K562 (cell line): ENCODE results near the gene NPAS3. TPM values are rescaled to one million over a fixed set of nuclear protein-coding genes. Genes with fewer than 3 reads are reported as not detected.
A peak's percentile ranks its signal among the peaks of the same experiment; 100 is the strongest.

Experiments
- ATAC-seq: fragments of 200-7000 bp; cut with Tn5 transposase; 3 replicates; pipeline ENCODE4 v1.9.1; 2020; ENCODE audit warnings: moderate library complexity
- BruUV-seq: library from RNA; stranded (reverse); fragments of 400-500 nt; replicated peaks from 2 replicates; lab custom pipeline; 2021; lab: Mats Ljungman, UMichigan
- CTCF ChIA-PET: fragments of 300-600 bp; formaldehyde crosslinking; extraction: SDS; loops from one replicate; lab custom pipeline; 2021; ENCODE audit warnings: low intra/inter-chr PET ratio; lab: Yijun Ruan, JAX
- POLR2A ChIA-PET: fragments of 300-600, 350-650 bp; sonication (Branson Sonifier 250); formaldehyde crosslinking; extraction: SDS; loops from one replicate; lab custom pipeline; 2021; ENCODE audit warnings: antibody characterized with exemption, inconsistent platforms; lab: Yijun Ruan, JAX
- DNase-seq, 4 experiments: peaks; one replicate each; pipeline versions ENCODE4 v3.0.0 to v3.0.0-alpha.2; 2011 to 2018; ENCODE audit warnings: low spot score in 3 of 4, mixed read lengths in 3 of 4; ENCODE audit errors: extremely low read depth in 1 of 4
- FAIRE-seq: peaks from 2 replicates; lab custom pipeline; 2011; peaks lifted over from hg19 to GRCh38; lab: Jason Lieb, UNC
- H2AFZ ChIP-seq: 2 replicates; pipeline ENCODE4 v1.6.0; 2011; ENCODE audit warnings: low read depth, low read length, control low read depth, inconsistent platforms
- H3K27ac ChIP-seq: fragments of 200-600 bp; 3 replicates; pipeline ENCODE4 v1.8.0; 2011; ENCODE audit warnings: low read depth, mild to moderate bottlenecking, control low read depth, inconsistent platforms, low read length, moderate library complexity, mixed read lengths; ENCODE audit errors: extremely low read depth
- H3K27me3 ChIP-seq, 2 experiments: fragments of 300-600 bp in 1 of 2; 2 replicates in 1 of 2; 3 replicates in 1 of 2; pipeline versions ENCODE4 v1.6.0 to v1.8.0; 2011; ENCODE audit warnings: inconsistent platforms in 2 of 2, low read length in 2 of 2, mild to moderate bottlenecking in 1 of 2, mixed read lengths in 1 of 2, moderate library complexity in 1 of 2; ENCODE audit not compliant: control insufficient read depth in 2 of 2, insufficient read depth in 2 of 2
- H3K36me3 ChIP-seq: fragments of 300-600 bp; 3 replicates; pipeline ENCODE4 v1.8.0; 2011; ENCODE audit warnings: mild to moderate bottlenecking, low read length, inconsistent platforms; ENCODE audit not compliant: control insufficient read depth, insufficient read depth
- H3K4me1 ChIP-seq, 2 experiments: fragments of 200-600 bp in 1 of 2; replicated peaks in 1 of 2; 2 replicates in 1 of 2; 3 replicates in 1 of 2; pipeline versions ENCODE4 v1.5.1 to v1.8.0; 2011; ENCODE audit warnings: inconsistent platforms in 2 of 2, low read length in 2 of 2, mild to moderate bottlenecking in 1 of 2, mixed read lengths in 1 of 2, moderate library complexity in 1 of 2; ENCODE audit not compliant: control insufficient read depth in 2 of 2, insufficient read depth in 2 of 2
- H3K4me2 ChIP-seq: 2 replicates; pipeline ENCODE4 v1.6.1; 2011; ENCODE audit warnings: low read length, control low read depth, inconsistent platforms, mixed read lengths; ENCODE audit not compliant: insufficient read depth
- H3K4me3 ChIP-seq: fragments of 200-600 bp; sonication (generic), shearing (Covaris generic); 2 replicates; pipeline ENCODE4 v1.5.1; 2016; ENCODE audit warnings: control low read depth, inconsistent platforms
- H3K79me2 ChIP-seq: fragments of 200-600 bp; 3 replicates; pipeline ENCODE4 v1.8.0; 2011; ENCODE audit warnings: low read length, inconsistent platforms; ENCODE audit not compliant: control insufficient read depth, insufficient read depth
- H3K9ac ChIP-seq, 2 experiments: 2 replicates each; pipeline versions ENCODE4 v1.6.0 to v1.6.1; 2011; ENCODE audit warnings: low read depth in 2 of 2, low read length in 2 of 2, control low read depth in 1 of 2, inconsistent platforms in 1 of 2, mild to moderate bottlenecking in 1 of 2, mixed read lengths in 1 of 2; ENCODE audit not compliant: insufficient read depth in 1 of 2
- H3K9me1 ChIP-seq: one replicate; pipeline ENCODE4 v1.6.0; 2011; ENCODE audit warnings: inconsistent platforms, mild to moderate bottlenecking, low read length, moderate library complexity; ENCODE audit not compliant: control insufficient read depth, insufficient read depth
- H3K9me3 ChIP-seq: replicated peaks from 2 replicates; pipeline ENCODE4 v1.5.1; 2011; ENCODE audit warnings: low read depth, low read length, inconsistent platforms; ENCODE audit not compliant: control insufficient read depth, insufficient read depth
- H4K20me1 ChIP-seq: replicated peaks from 2 replicates; pipeline ENCODE4 v1.6.1; 2011; ENCODE audit warnings: low read length, inconsistent platforms, mixed read lengths; ENCODE audit not compliant: control insufficient read depth, insufficient read depth
- EWSR1 ChIP-seq: fragments of 450-650 bp; IDR thresholded peaks from 2 replicates; pipeline ENCODE4 v1.6.1; 2018; ENCODE audit warnings: borderline replicate concordance, mild to moderate bottlenecking, low read depth, moderate library complexity; ENCODE audit not compliant: partially characterized antibody
- NR2C2 ChIP-seq, 2 experiments: fragments of 200-800 bp in 1 of 2; sonication (Bioruptor generic) in 1 of 2; sonication (generic) in 1 of 2; formaldehyde crosslinking in 1 of 2; IDR thresholded peaks; 2 replicates each; pipeline versions ENCODE4 v1.6.1 to v1.8.0; 2016 to 2022; ENCODE audit warnings: mild to moderate bottlenecking in 1 of 2, missing compliant biosample characterization in 1 of 2, missing genetic modification characterization in 1 of 2, missing genetic modification reagents in 1 of 2
- TARDBP ChIP-seq: fragments of 450-650 bp; IDR thresholded peaks from 2 replicates; pipeline ENCODE4 v1.6.1; 2016
- ZNF511 ChIP-seq: sonication (generic); formaldehyde crosslinking; IDR thresholded peaks from 2 replicates; pipeline ENCODE4 v1.8.0; 2022; ENCODE audit warnings: mild to moderate bottlenecking, missing genetic modification reagents
- WGBS: fragments of 100-300 bp; shearing (Covaris generic); methylation state at CpG from one replicate; pipeline ENCODE4 v1.1.6; 2016; ENCODE audit warnings: low coverage, mixed read lengths; ENCODE audit not compliant: insufficient coverage; ENCODE audit errors: missing lambda C conversion rate; 5-methylcytosine and 5-hydroxymethylcytosine counted together
- in situ Hi-C: fragments of 300-500 bp; cut with MboI; formaldehyde crosslinking; loops from 4 replicates; pipeline ENCODE4 v1.15.0; 2018; ENCODE audit warnings: inconsistent platforms, mixed read lengths
- intact Hi-C: fragments of 100-400 bp; cut with micrococcal nuclease; formaldehyde crosslinking; loops from 2 replicates; pipeline ENCODE4 v1.14.2; 2022
- polyA plus RNA-seq, 8 experiments: library from polyadenylated mRNA; depleted of rRNA in 4 of 8; stranded (reverse) in 5 of 8; unstranded in 3 of 8; fragments of >200 nt; fragmentation: Nextera tagmentation in 2 of 8; fragmentation: Illumina TruSeq in 1 of 8; extraction: Ambion mirVana in 2 of 8; extraction: Trizol in 1 of 8; gene quantifications; 2 replicates each; pipeline versions ENCODE4 v1.2.1 to v1.2.3, GENCODE V29; 2011 to 2014; ENCODE audit warnings: inconsistent platforms in 1 of 8, missing spikeins in 1 of 8
- total RNA-seq, 7 experiments: library from RNA; depleted of rRNA in 6 of 7; stranded (reverse); fragments of >200 nt in 6 of 7; fragmentation: Illumina TruSeq in 2 of 7; extraction: Trizol in 2 of 7; gene quantifications; 2 replicates each; pipeline versions ENCODE4 v1.2.1 to v1.2.3, GENCODE V29; 2011 to 2021; ENCODE audit warnings: low replicate concordance in 1 of 7

Gene NPAS3
- total and polyA plus RNA-seq, 9 of the 15 experiments (the other 6 are each of a cell fraction or from before 2014, with no cell fraction given) = 0.04 TPM; not detected in 8

DNA sequence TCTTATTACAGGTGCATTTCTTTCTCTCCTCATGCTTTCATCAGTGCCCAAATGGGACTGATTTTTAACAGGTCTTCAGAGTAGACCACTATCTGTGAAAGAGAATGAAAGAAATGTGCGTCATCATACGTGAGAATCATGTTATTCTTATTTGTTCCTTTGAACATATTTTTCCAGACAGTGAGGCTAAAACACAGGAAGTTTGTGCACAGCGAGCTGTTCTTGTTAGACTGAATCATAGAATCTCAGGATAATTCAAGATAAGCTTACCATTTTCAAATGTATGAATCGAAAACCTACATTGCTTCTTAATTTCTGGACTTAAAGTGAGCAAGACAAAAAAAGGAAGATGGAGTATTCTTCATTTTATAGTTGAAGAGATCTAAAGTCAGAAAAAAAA lies 629.1 kb downstream of the NPAS3 start:
- no peak for FAIRE-seq
- Histone ChIP-seq H4K20me1 (no peaks in the 10 kb centered on the region), H3K4me1 (peaks cover 0 to 24% of the 10 kb centered on the region in 2 experiments; a peak in 2 of 5 replicates), H3K79me2 (no peaks in the 10 kb centered on the region), H3K4me2 (no peak overlapping the region), H3K9me1 (no peaks in the 10 kb centered on the region), H3K36me3 (no peaks in the 10 kb centered on the region), H3K27ac (no peak overlapping the region), H3K9ac (no peak overlapping the region), H3K4me3 (no peak overlapping the region), H3K27me3 (no peaks in the 10 kb centered on the region), H3K9me3 (no peaks in the 10 kb centered on the region), H2AFZ (no peak overlapping the region)
- intact Hi-C loops = no loop called here
- DNase-seq = no peak
- in situ Hi-C loops = no loop called here
- ChIA-PET CTCF (no interaction called here), POLR2A (no interaction called here)
- TF ChIP-seq EWSR1 (no peak), ZNF511 (CRISPR knock-in tag) (no peak), NR2C2 (CRISPR knock-in tag; IDR thresholded peaks at IDR 0.05) (no peak), NR2C2 (tag; IDR thresholded peaks at IDR 0.05) (0 out of 2 replicates have a peak, but pooled peaks have one; percentile 6), TARDBP (no peak)
- BruUV-seq = no TSS peak
- WGBS = 20% methylated on average over 4 of the region's 4 CpGs
- ATAC-seq = no peak
